CD4-positive, alpha-beta T cell treated with Interleukin-10 for 1 hour (primary cell): ENCODE data around the gene NDUFAF4.

ENCODE experiments used
- DNase-seq: peaks from one replicate; pipeline ENCODE4 v3.0.0-alpha.2; 2020

Gene NDUFAF4

DNA sequence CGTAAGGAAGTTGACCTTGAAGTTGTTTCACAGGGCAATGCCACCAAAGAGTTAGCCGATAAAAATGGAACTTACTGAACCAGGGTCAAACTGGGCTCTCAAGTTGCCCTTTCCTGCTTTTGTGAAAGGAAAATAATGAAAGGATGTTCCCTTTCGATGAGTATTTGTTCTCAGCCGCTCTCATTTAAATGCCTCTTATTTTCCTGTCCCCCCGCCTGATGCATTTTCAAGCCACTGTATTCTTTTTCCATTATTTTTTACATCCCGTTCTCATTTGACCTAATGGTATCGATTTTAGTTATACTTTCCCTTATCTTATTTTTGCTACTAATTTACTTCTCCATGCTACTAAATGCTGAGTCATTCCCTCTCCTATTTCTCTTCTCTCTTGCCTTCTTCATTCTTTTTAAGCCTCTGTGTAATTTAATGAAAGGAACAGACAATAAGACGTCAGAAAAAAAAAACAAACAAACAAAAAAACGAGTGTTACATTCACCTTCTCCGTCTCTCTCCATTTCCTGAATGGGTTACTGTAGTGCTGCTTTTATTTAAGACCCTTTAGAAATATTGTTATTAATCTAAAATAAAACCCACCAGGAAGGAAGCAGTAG lies 655 bp upstream of the NDUFAF4 start:
- DNase-seq, result no peak

DNA sequence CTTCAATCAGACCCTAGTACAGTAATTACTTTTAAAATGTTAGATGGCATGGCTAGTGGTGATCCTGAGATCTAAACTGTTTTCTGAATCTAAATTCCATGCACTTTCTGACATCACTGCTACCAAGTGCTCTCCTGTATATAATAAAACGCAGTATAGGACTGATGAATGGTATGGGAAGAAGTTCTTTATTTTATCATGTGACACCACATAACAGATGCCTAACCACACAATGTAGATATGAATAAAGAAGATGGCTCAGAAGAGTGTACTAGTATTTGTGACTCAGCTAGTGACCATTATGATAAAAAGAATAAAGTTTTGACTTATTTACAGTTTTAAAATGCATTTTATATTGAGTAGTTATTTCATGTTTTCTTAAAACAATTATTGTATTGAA lies 8.5 kb downstream of the NDUFAF4 start:
- DNase-seq, result no peak

DNA sequence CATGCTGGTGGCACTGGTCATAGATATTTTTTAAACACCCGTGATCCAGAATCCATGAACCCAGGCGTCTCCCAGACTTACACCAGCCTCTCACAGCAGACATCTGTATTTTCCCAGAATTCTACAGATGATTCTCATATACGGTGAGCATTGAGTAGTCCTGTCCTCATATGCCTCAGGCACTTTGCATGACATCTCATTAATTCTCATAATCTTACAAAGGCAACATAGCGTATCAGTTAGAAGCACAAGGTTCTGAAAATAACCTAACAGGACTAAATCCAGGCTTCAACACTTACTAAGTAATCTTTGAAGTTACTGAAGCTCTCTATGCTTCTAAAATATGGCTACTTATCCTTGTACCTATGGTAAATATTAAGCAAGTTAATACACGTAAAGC lies 8.9 kb downstream of the NDUFAF4 start:
- no peak for DNase-seq

DNA sequence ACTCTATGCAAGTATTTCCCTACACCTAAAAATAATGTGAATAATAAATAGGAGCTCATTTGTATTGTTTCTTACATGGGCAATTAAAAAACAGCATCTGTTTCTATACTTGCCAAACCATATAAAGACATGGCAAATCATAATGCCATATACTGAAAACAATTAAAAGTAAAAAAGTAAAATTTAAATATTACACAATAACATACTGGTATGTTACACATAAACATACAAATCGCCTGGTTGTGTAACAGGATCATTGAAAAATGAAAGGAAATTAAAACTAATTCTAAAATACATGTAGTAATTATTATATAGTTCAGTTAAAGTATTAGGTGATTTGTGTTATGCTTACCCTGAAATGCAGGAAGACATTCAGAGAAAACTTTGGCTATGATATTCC lies 11.2 kb downstream of the NDUFAF4 start:
- DNase-seq, result no peak

- peak; percentile 50 for DNase-seq
Measured at GRCh38 chr6:96885187-96885631, 12.5 kb downstream of the NDUFAF4 start.

- no peak for DNase-seq
Measured at GRCh38 chr6:96878143-96878542, 19.5 kb downstream of the NDUFAF4 start.

DNA sequence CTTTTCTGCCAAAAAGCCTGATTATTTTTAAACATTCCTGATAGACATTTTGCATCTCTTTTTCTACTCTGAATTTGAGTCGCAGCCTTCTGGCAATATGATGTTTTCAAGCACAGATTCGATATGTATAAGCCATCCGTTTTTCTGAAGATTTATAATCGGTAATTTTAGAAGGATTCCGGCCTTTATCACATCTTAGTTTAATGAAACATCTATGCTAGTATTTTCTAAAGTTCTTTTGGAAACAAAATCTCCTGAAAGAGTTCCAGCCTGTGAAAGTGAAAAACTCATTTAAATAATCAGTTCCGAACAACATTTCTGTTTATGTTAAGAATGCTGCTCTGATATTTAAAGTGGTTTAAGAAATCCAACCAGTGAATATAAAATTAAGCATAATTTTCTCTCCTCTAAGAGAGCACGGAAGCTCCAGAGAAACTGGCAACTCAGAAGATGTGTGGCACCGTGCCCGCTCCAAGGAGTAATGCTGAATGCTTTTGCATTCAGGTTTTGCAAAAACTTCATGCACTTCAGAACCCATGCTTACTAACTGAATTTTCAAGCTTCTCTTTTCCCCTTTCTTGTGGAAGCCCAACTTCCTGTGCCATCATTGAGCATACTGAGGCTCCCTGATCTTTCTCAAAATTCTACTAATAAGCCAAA lies 20.7 kb downstream of the NDUFAF4 start:
- no peak for DNase-seq

- DNase-seq, result no peak
Measured at GRCh38 chr6:96872976-96873375, 24.7 kb downstream of the NDUFAF4 start.

GRCh38 chr6:96865055-96865405 lies 32.7 kb downstream of the NDUFAF4 start:
- no peak for DNase-seq

GRCh38 chr6:96864216-96865054 lies 33.3 kb downstream of the NDUFAF4 start:
- no peak for DNase-seq

DNA sequence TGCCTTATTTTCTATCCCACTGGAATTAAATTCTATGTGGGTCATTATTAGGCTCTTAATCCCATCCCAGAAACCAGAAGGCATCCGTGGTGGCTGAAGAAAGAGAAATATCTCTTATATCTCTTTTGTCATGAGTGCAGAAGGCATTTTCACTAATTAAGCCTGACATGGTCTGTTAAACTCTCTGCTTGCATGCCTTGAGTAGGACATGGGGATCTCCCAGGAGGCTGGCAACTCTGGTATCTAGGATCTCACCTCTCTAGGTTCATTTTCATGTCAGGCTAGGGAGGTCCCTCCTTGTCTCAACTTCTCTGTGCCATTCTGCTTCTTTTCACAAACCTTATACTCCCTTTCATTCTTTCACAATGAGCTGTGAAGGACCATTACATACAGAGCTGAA lies 35.1 kb downstream of the NDUFAF4 start:
- DNase-seq, result no peak

DNA sequence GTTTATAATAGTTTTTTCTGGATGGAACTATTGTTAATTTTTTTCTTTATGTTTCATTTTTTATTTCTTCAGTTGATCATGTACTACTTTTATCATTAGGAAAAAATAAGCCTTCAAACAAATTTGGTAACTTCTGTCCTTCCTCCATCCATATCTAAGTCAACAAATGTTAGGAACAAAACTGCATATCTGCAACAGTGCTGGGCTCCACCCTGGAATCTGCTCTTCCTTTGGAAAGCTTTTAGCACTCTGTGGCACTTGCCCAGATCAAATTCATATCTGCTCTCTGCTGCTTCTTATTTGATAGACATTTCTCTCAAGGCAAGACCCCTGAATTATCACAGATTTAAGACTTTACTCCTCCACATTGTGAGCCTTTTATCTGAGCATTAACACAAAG lies 36.1 kb downstream of the NDUFAF4 start:
- DNase-seq, result no peak

- DNase-seq, result no peak
Measured at GRCh38 chr6:96856856-96857255, 40.8 kb downstream of the NDUFAF4 start.

DNA sequence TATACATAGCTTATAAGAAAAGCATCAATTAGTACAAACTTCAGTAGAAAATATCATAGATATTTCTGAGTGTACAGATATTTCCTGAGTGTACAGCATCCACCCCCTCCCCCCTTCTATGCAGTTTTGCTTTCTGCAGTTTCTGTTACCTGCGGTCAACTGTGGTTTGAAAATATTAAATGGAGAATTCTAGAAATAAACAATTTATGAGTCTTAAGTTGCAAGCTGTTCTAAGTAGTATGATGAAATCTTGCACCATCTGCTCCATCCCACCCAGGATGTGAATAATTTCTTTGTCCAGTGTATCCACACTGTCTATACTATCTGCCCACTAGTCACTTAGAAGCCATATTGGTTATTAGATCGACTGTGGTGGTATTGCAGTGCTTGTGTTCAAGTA lies 44.6 kb downstream of the NDUFAF4 start:
- DNase-seq, result no peak

- DNase-seq, result no peak
Measured at GRCh38 chr6:96852605-96853004, 45.1 kb downstream of the NDUFAF4 start.

DNA sequence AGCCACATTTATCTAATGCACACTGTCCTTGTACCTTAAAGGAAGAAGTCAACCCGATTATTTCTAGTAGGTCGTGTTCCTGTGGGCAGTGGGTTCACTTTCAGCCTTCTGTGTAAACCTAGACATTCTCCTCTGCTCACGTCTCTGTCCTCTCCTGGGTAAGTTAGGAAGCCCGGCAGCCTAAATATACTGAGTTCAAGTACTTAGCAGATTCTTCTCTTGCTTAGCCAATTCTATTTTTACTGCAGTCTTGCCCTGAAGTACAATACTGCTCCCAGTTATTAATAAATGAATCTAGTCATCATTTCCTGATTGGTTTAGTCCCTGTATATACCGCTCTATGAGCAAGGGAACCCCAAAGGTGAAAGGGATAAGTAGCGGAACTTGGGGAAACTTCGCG lies 45.8 kb downstream of the NDUFAF4 start:
- DNase-seq, result no peak

DNA sequence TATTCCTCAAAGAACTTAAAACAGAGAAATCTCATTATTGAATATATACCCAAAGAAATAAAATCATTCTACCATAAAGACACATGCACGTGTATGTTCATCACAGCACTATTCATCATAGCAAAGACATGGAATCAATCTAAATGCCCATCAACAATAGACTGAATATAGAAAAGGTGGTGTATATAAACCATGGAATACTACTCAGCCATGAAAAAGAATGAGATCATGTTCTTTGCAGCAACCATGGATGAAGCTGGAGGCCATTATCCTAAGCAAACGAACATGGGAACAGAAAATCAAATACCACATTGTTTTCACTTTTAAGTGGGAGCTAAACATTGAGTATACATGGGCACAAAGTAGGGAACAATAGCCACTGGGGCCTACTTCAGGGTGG lies 48.1 kb downstream of the NDUFAF4 start:
- no peak for DNase-seq

- DNase-seq, result no peak
Measured at GRCh38 chr6:96844530-96844929, 53.2 kb downstream of the NDUFAF4 start.

- DNase-seq, result no peak
Measured at GRCh38 chr6:96841345-96841744, 56.3 kb downstream of the NDUFAF4 start.
